Neutrophil (primary cell): ENCODE data around the gene EHMT1.

Source experiments
- H3K27ac ChIP-seq: fragments of 200-600 bp; sonication (generic); 2 replicates; pipeline ENCODE4 v1.5.1; 2016; ENCODE audit warnings: mild to moderate bottlenecking, moderate library complexity
- H3K27me3 ChIP-seq: fragments of 200-600 bp; sonication (generic); 2 replicates; pipeline ENCODE4 v1.6.0; 2016; ENCODE audit warnings: mild to moderate bottlenecking
- H3K36me3 ChIP-seq: fragments of 200-600 bp; sonication (generic); 2 replicates; pipeline ENCODE4 v1.5.1; 2017
- H3K4me1 ChIP-seq, 2 experiments: fragments of 200-600 bp in 1 of 2; sonication (generic) in 1 of 2; 1 replicate in 1 of 2; 2 replicates in 1 of 2; pipeline versions ENCODE4 v1.5.1 to v1.6.1; 2013 to 2016; ENCODE audit warnings: low read depth in 1 of 2, low read length in 1 of 2, mild to moderate bottlenecking in 1 of 2, moderate library complexity in 1 of 2; ENCODE audit not compliant: control insufficient read depth in 1 of 2, insufficient read depth in 1 of 2
- H3K4me3 ChIP-seq, 2 experiments: fragments of 200-600 bp in 1 of 2; sonication (generic) in 1 of 2; 1 replicate in 1 of 2; 2 replicates in 1 of 2; pipeline ENCODE4 v1.5.1; 2013 to 2016; ENCODE audit warnings: low read depth in 1 of 2, low read length in 1 of 2, mild to moderate bottlenecking in 1 of 2, moderate library complexity in 1 of 2
- H3K9me3 ChIP-seq: fragments of 200-600 bp; sonication (generic); 2 replicates; pipeline ENCODE4 v1.5.1; 2016
- TF ChIP-seq, protein P1 (sequence below): fragments of 200-600 bp; sonication (generic); IDR thresholded peaks from 2 replicates; pipeline ENCODE4 v1.5.1; 2016; ENCODE audit warnings: antibody characterized with exemption

The EHMT1 gene

DNA sequence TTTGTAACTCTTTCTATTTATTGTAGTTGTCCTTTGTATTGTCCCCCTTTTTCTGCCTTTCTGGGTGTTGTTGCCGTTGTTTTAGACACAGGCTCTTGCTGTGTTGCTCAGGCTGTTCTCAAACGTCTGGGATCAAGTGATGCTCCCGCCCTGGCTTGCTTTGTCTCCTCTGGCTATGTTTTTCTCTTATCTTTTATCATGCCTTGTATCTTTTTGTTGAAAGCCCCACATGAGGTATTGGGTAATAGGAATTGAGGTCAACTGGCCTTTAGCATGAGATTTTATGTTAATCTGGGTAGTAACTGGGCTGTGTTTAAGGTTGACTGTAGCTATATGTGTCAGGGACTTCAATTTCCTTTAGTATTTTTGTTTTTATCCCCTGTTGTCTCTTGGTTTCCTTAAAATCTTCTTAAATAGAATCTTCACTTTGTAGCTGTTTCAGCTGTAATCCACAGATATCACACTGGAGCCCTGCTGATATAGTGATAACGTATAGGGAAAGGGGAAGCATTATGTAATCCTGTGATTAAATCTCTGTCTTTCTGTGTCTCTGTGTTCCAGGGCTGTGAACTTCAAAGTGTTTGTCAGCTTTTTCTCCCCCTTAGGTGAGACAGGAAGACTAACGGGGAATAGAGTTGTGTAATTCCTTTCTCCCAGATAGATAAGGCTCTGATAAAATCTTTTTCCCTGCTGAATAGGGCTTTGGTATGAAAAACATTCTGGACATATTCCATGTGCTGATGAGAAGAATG, 232.9 kb downstream of the EHMT1 start:
- Histone ChIP-seq H3K4me3 (no peak overlapping the region), H3K9me3 (no peaks in the 10 kb centered on the region), H3K4me1 (no peaks in the 10 kb centered on the region), H3K27me3 (no peaks in the 10 kb centered on the region), H3K27ac (no peak overlapping the region), H3K36me3 (no peaks in the 10 kb centered on the region)
- TF ChIP-seq, protein P1, sequence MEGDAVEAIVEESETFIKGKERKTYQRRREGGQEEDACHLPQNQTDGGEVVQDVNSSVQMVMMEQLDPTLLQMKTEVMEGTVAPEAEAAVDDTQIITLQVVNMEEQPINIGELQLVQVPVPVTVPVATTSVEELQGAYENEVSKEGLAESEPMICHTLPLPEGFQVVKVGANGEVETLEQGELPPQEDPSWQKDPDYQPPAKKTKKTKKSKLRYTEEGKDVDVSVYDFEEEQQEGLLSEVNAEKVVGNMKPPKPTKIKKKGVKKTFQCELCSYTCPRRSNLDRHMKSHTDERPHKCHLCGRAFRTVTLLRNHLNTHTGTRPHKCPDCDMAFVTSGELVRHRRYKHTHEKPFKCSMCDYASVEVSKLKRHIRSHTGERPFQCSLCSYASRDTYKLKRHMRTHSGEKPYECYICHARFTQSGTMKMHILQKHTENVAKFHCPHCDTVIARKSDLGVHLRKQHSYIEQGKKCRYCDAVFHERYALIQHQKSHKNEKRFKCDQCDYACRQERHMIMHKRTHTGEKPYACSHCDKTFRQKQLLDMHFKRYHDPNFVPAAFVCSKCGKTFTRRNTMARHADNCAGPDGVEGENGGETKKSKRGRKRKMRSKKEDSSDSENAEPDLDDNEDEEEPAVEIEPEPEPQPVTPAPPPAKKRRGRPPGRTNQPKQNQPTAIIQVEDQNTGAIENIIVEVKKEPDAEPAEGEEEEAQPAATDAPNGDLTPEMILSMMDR, result no peak

DNA sequence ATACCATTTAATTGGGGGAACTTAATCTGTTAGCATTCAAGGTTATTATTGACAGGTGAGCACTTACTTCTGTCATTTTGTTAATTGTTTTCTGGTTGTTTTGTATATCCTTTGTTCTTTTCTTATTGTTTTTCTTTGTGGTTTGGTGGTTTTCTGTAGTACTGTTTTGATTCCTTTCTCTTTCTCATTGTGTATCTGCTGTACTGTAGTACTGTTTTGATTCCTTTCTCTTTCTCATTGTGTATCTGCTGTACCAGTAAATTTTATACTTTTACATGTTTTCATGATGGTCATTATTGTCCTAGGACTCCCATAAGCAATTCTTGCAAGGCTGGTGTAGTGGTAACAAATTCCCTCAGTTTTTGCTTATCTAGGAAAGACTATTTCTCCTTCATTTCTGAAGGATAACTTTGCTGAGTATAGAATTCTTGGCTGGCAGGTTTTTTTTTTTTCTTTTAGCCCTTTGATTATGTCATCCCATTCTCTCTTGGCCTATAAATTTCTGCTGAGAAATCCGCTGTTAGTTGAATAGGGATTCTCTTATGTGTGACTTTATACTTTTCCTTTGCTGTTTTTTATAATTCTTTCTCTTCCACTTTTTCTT, 234.7 kb downstream of the EHMT1 start:
- TF ChIP-seq, protein P1, result no peak
- H3K9me3 ChIP-seq, result no peaks in the 10 kb centered on the region
- no peak overlapping the region for H3K4me3 ChIP-seq
- no peaks in the 10 kb centered on the region for H3K36me3 ChIP-seq
- no peaks in the 10 kb centered on the region for H3K27me3 ChIP-seq
- H3K27ac ChIP-seq, result no peak overlapping the region
- no peaks in the 10 kb centered on the region for H3K4me1 ChIP-seq

DNA sequence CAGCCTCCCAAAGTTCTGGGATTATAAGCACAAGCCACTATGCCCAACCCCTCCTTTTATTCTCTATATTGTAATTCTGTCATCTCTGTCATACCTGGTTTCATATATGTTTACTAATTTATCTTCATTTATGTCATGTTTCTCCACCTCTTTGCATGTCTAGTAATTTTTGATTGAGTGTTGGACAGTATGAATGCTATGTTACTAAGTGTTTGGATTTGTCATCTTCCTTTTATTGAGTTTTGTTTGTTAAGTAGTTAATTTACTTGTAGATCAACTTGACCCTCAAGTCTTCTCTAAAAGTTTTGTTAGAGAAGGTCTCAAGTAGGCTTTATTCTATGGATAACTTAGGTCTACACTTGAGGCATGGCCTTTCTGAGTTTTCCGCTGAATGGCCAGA, 241.6 kb downstream of the EHMT1 start:
- H3K9me3 ChIP-seq, result peaks cover 7% of the 10 kb centered on the region
- no peak overlapping the region for H3K4me3 ChIP-seq
- no peaks in the 10 kb centered on the region for H3K4me1 ChIP-seq
- TF ChIP-seq, protein P1, result no peak
- H3K27me3 ChIP-seq, result no peaks in the 10 kb centered on the region
- no peaks in the 10 kb centered on the region for H3K36me3 ChIP-seq
- H3K27ac ChIP-seq, result no peak overlapping the region

DNA sequence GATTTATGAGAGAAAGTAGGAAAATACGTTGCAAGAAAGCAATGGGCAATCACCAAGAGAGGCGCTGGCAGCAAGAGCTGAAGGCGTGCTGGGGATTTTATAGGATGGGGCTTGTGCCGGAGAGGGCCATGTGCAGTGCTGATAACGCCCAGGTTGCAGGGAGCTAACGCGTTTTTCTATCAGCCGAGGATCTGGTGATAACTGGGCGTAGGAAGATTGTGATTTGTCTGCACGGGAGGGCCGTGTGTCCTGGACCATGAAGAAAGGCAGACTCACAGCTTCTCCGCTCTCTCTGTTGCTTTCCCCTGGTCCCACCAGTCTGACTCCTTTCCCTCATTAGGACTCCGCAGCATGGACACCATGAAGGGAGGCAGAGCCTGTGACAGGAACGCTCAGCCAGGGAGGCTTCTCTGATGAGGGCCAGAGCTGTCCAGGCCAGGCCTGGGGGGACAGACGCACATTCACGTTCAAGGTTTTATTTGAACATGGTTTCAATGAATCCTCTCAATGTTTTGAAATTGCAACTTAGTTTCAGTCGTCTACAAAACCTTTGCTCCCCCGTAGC, 246.9 kb downstream of the EHMT1 start:
- Histone ChIP-seq H3K4me1 (no peaks in the 10 kb centered on the region), H3K27me3 (peaks cover 4% of the 10 kb centered on the region), H3K36me3 (no peaks in the 10 kb centered on the region), H3K4me3 (no peak overlapping the region), H3K9me3 (peaks cover 2% of the 10 kb centered on the region), H3K27ac (no peak overlapping the region)
- TF ChIP-seq, protein P1, result no peak

DNA sequence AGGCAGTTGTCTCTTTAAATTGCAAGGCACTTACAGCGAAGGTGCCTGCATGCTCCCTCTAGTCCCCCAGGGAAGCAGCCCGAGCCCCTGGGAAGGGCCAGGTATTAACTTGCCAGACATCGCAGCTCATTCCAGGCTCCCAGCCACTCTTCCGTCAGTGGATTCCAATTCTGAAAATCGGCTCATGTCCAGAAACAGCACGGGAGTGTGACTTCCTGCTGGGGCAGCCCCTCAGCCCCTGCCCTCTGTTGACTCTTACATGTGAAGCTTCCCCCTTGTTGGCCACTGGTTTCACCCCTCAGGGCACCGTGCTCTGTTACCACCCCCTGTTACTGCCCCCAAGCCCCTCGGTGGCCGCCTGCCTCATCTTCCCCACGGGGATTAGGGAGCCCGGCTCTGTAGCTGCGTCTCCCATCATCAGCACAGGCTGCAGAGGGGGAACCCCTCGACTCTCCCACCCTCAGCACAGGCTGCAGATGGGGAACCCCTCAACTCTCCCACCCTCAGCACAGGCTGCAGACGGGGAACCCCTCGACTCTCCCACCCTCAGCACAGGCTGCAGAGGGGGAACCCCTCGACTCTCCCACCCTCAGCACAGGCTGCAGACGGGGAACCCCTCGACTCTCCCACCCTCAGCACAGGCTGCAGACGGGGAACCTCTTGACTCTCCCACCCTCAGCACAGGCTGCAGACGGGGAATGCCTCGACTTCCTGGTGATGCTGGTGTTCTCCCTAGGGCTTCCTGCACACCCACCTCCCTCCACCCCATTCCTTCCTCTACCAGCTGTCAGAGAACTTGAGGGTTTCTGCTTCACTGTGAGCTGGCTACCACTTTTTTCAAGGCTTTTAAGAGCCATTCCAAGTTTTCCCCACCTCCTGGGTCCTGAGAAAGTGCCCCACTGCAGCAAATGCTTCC, 247.7 kb downstream of the EHMT1 start:
- H3K9me3 ChIP-seq, result no peaks in the 10 kb centered on the region
- no peak overlapping the region for H3K27ac ChIP-seq
- TF ChIP-seq, protein P1, result no peak

More for the DNA sequence above, 247.7 kb downstream of the EHMT1 start:
- no peaks in the 10 kb centered on the region for H3K36me3 ChIP-seq
- no peak overlapping the region for H3K4me3 ChIP-seq
- H3K4me1 ChIP-seq, result no peaks in the 10 kb centered on the region
- peaks cover 4% of the 10 kb centered on the region for H3K27me3 ChIP-seq
